ENCODE results near the gene SMOC2. TPM values are rescaled to one million over a fixed set of nuclear protein-coding genes. Genes with fewer than 3 reads are reported as not detected.

SMOC2 gene
- total RNA-seq, 1 donor = not detected

DNA sequence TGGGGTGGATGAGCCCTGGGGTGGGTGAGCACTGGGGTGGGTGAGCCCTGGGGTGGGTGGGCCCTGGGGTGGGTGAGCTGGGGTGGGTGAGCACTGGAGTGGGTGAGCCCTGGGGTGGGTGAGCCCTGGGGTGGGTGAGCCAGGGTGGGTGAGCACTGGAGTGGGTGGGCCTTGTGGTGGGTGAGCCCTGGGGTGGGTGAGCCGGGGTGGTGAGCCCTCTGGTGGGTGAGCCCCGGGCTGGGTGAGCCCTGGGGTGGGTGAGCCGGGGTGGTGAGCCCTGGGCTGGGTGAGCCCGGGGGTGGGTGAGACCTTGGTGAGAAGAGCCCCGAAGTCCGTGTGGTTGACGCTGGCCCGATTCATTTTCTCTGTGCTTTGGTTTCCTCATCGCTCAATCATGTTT is 18.6 kb downstream of the SMOC2 start:
- no peak overlapping the region for H3K4me3 ChIP-seq (ENCODE audit: low read depth, low read length)
- DNase-seq (ENCODE audit: low read depth) = no peak
- TF ChIP-seq, protein P1, sequence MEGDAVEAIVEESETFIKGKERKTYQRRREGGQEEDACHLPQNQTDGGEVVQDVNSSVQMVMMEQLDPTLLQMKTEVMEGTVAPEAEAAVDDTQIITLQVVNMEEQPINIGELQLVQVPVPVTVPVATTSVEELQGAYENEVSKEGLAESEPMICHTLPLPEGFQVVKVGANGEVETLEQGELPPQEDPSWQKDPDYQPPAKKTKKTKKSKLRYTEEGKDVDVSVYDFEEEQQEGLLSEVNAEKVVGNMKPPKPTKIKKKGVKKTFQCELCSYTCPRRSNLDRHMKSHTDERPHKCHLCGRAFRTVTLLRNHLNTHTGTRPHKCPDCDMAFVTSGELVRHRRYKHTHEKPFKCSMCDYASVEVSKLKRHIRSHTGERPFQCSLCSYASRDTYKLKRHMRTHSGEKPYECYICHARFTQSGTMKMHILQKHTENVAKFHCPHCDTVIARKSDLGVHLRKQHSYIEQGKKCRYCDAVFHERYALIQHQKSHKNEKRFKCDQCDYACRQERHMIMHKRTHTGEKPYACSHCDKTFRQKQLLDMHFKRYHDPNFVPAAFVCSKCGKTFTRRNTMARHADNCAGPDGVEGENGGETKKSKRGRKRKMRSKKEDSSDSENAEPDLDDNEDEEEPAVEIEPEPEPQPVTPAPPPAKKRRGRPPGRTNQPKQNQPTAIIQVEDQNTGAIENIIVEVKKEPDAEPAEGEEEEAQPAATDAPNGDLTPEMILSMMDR (IDR thresholded peaks at IDR 0.05; ENCODE audit: insufficient read depth, low read depth, low read length) = no peak

GRCh38 chr6:168462289-168462853 is 21.4 kb downstream of the SMOC2 start:
- TF ChIP-seq, protein P1 (IDR thresholded peaks at IDR 0.05; ENCODE audit: insufficient read depth, low read depth, low read length) = no peak
- DNase-seq (ENCODE audit: low read depth) = no peak
- H3K4me3 ChIP-seq (ENCODE audit: low read depth, low read length) = no peak overlapping the region

DNA sequence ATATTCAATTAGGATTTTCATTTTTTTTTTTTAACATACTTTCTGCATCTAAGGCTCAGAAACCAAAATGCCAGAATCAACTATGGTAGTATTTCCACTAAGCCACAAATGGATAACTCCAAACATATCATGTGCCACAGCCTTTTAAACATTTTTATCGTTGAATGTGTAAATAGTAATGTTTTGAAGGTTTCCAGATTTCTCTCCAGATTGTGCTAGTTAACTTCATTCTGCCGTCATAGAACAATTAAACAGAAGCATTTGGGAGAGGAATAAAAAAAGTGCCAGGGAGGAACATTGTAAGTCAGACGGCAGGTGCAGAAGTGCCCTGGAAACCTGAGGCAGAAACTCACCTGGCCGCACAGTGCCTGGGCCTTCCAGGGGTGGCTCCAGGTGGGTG is 23.6 kb downstream of the SMOC2 start:
- no peak for DNase-seq (ENCODE audit: low read depth)
- TF ChIP-seq, protein P1 (IDR thresholded peaks at IDR 0.05; ENCODE audit: insufficient read depth, low read depth, low read length) = no peak
- H3K4me3 ChIP-seq (ENCODE audit: low read depth, low read length) = no peak overlapping the region

- no peak overlapping the region for H3K4me3 ChIP-seq (ENCODE audit: low read depth, low read length)
- no peak for DNase-seq (ENCODE audit: low read depth)
- TF ChIP-seq, protein P1 (IDR thresholded peaks at IDR 0.05; ENCODE audit: insufficient read depth, low read depth, low read length) = no peak
Observed at GRCh38 chr6:168468045-168468444, 27.1 kb downstream of the SMOC2 start.

- H3K4me3 ChIP-seq (ENCODE audit: low read depth, low read length) = no peak overlapping the region
- TF ChIP-seq, protein P1 (IDR thresholded peaks at IDR 0.05; ENCODE audit: insufficient read depth, low read depth, low read length) = no peak
- DNase-seq (ENCODE audit: low read depth) = no peak
Observed at GRCh38 chr6:168469521-168469920, 28.5 kb downstream of the SMOC2 start.

- no peak overlapping the region for H3K4me3 ChIP-seq (ENCODE audit: low read depth, low read length)
- DNase-seq (ENCODE audit: low read depth) = no peak
- TF ChIP-seq, protein P1 (IDR thresholded peaks at IDR 0.05; ENCODE audit: insufficient read depth, low read depth, low read length) = no peak
Observed at GRCh38 chr6:168469926-168470325, 28.9 kb downstream of the SMOC2 start.

DNA sequence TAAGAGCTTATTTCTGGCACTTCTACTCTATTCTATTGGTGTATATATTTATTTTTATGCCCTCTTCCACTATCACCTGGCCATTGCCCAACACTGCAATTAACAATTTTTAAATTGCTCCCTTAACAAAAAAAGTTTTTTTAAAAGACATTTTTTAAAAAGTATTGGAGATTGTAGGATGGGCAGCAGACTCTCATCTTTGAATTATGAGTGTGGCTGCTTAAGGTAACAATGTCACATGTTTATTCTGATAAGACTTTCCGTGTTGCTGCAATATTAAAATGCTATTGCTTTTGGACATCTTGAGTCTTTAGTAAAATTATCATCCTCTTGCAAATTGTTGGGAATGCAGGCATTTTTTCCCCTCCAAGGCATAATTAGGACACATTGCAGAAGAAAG is 31.4 kb downstream of the SMOC2 start:
- no peak for DNase-seq (ENCODE audit: low read depth)
- no peak overlapping the region for H3K4me3 ChIP-seq (ENCODE audit: low read depth, low read length)
- TF ChIP-seq, protein P1 (IDR thresholded peaks at IDR 0.05; ENCODE audit: insufficient read depth, low read depth, low read length) = no peak

All from fibroblast of villous mesenchyme (primary cell).